Measurements from ENCODE around the gene LARP4B.

GRCh38 chr10:841535-841934 is 90.0 kb downstream of the LARP4B start:
- no peak for TF ChIP-seq GATA3 (IDR thresholded peaks at IDR 0.05; ENCODE audit: low read depth, low read length)
- TF ChIP-seq GATA2 (IDR thresholded peaks at IDR 0.05; ENCODE audit: low read depth, low read length): no peak
